CD4-positive, alpha-beta T cell treated with Interleukin-21 for 1 hour (primary cell): Measurements from ENCODE around the gene MROH8.

Experiments used
- DNase-seq: peaks from one replicate; pipeline ENCODE4 v3.0.0-alpha.2; 2020

The MROH8 gene

GRCh38 chr20:37178839-37179682 is at the start of gene MROH8, which contains the start of gene RPN2:
MROH8 (minus strand) TSS chr20:37179548.
RPN2 (plus strand) TSS chr20:37179330; CDS start chr20:37179357, 27 bp downstream.
- DNase-seq: peak; percentile 95

GRCh38 chr20:37228656-37229055 is 49.3 kb upstream of the MROH8 start:
- no peak for DNase-seq

- no peak for DNase-seq
Measured at GRCh38 chr20:37228082-37228481, 48.7 kb upstream of the MROH8 start.

- no peak for DNase-seq
Measured at GRCh38 chr20:37226889-37227288, 47.5 kb upstream of the MROH8 start.

GRCh38 chr20:37225146-37225545 is 45.8 kb upstream of the MROH8 start:
- DNase-seq: no peak

- DNase-seq: peak; percentile 20
Measured at GRCh38 chr20:37223053-37223452, 43.7 kb upstream of the MROH8 start.

GRCh38 chr20:37222086-37222485 is 42.7 kb upstream of the MROH8 start:
- DNase-seq: no peak

- no peak for DNase-seq
Measured at GRCh38 chr20:37220731-37221130, 41.4 kb upstream of the MROH8 start.

GRCh38 chr20:37219751-37220668 is 40.7 kb upstream of the MROH8 start:
- no peak for DNase-seq

- DNase-seq: no peak
Measured at GRCh38 chr20:37218976-37219375, 39.6 kb upstream of the MROH8 start.

GRCh38 chr20:37218441-37218840 is 39.1 kb upstream of the MROH8 start:
- no peak for DNase-seq

GRCh38 chr20:37209661-37210314 is 30.4 kb upstream of the MROH8 start:
- no peak for DNase-seq

GRCh38 chr20:37209193-37209592 is 29.8 kb upstream of the MROH8 start:
- DNase-seq: no peak

- no peak for DNase-seq
Measured at GRCh38 chr20:37207171-37207570, 27.8 kb upstream of the MROH8 start.

- DNase-seq: no peak
Measured at GRCh38 chr20:37205794-37206193, 26.4 kb upstream of the MROH8 start.

- DNase-seq: no peak
Measured at GRCh38 chr20:37205130-37205529, 25.8 kb upstream of the MROH8 start.

GRCh38 chr20:37204056-37204455 is 24.7 kb upstream of the MROH8 start:
- no peak for DNase-seq

- peak; percentile 30 for DNase-seq
Measured at GRCh38 chr20:37202267-37202943, 23.1 kb upstream of the MROH8 start.

GRCh38 chr20:37201827-37202162 is 22.4 kb upstream of the MROH8 start:
- DNase-seq: no peak

- DNase-seq: no peak
Measured at GRCh38 chr20:37200926-37201826, 21.8 kb upstream of the MROH8 start.

- no peak for DNase-seq
Measured at GRCh38 chr20:37200376-37200775, 21.0 kb upstream of the MROH8 start.
